H9 (cell line): Measurements from ENCODE around the gene SMAD3. TPM values are rescaled to one million over a fixed set of nuclear protein-coding genes. Genes with fewer than 3 reads are reported as not detected.

Experiments
- DNase-seq: peaks from one replicate; pipeline ENCODE4 v3.0.0-alpha.2; 2017
- H2AFZ ChIP-seq: one replicate; pipeline ENCODE4 v1.6.1; 2013; ENCODE audit warnings: mild to moderate bottlenecking, low read length, control low read depth, moderate library complexity
- H2AK5ac ChIP-seq: 2 replicates; pipeline ENCODE4 v1.6.1; 2013; ENCODE audit warnings: low read length, control low read depth, mixed read lengths; ENCODE audit not compliant: insufficient read length
- H2BK120ac ChIP-seq: one replicate; pipeline ENCODE4 v1.6.1; 2013; ENCODE audit warnings: low read depth, mild to moderate bottlenecking, low read length, control low read depth, inconsistent platforms; ENCODE audit not compliant: poor library complexity, severe bottlenecking
- H2BK12ac ChIP-seq: 2 replicates; pipeline ENCODE4 v1.6.1; 2013; ENCODE audit warnings: low read length, control low read depth, mixed read lengths, low read depth; ENCODE audit not compliant: insufficient read length
- H2BK15ac ChIP-seq: 2 replicates; pipeline ENCODE4 v1.6.1; 2013; ENCODE audit warnings: low read depth, low read length, control low read depth
- H2BK20ac ChIP-seq: one replicate; pipeline ENCODE4 v1.6.1; 2013; ENCODE audit warnings: low read depth, mild to moderate bottlenecking, low read length, control low read depth, inconsistent platforms; ENCODE audit not compliant: poor library complexity, severe bottlenecking
- H2BK5ac ChIP-seq: 2 replicates; pipeline ENCODE4 v1.6.1; 2013; ENCODE audit warnings: low read length, control low read depth, mixed read lengths; ENCODE audit not compliant: insufficient read length
- H3K14ac ChIP-seq: 2 replicates; pipeline ENCODE4 v1.6.1; 2013; ENCODE audit warnings: low read length, control low read depth; ENCODE audit not compliant: insufficient read depth
- H3K18ac ChIP-seq: 2 replicates; pipeline ENCODE4 v1.6.1; 2013; ENCODE audit warnings: low read depth, mild to moderate bottlenecking, mixed read lengths, low read length, control low read depth; ENCODE audit not compliant: insufficient read length
- H3K23ac ChIP-seq: 2 replicates; pipeline ENCODE4 v1.6.1; 2013; ENCODE audit warnings: low read length, control low read depth, mixed read lengths, low read depth; ENCODE audit not compliant: insufficient read length
- H3K23me2 ChIP-seq: 2 replicates; pipeline ENCODE4 v1.6.1; 2013; ENCODE audit warnings: low read depth, mild to moderate bottlenecking, mixed read lengths, low read length, control low read depth; ENCODE audit not compliant: insufficient read length, poor library complexity, severe bottlenecking
- H3K27ac ChIP-seq: 2 replicates; pipeline ENCODE4 v1.5.1; 2013; ENCODE audit warnings: low read length, control low read depth, mixed read lengths, low read depth; ENCODE audit not compliant: insufficient read length
- H3K27me3 ChIP-seq: 2 replicates; pipeline ENCODE4 v1.6.1; 2013; ENCODE audit warnings: low read length, control low read depth, inconsistent platforms; ENCODE audit not compliant: insufficient read depth
- H3K4ac ChIP-seq: 2 replicates; pipeline ENCODE4 v1.6.1; 2013; ENCODE audit warnings: low read depth, mild to moderate bottlenecking, control low read depth, inconsistent platforms, low read length, moderate library complexity
- H3K4me1 ChIP-seq: 2 replicates; pipeline ENCODE4 v1.6.1; 2013; ENCODE audit warnings: low read length, control low read depth, inconsistent platforms; ENCODE audit not compliant: insufficient read depth
- H3K4me2 ChIP-seq: 2 replicates; pipeline ENCODE4 v1.6.1; 2013; ENCODE audit warnings: low read length, control low read depth, mixed read lengths; ENCODE audit not compliant: insufficient read length, insufficient read depth
- H3K56ac ChIP-seq: 2 replicates; pipeline ENCODE4 v1.6.1; 2013; ENCODE audit warnings: low read depth, mild to moderate bottlenecking, mixed read lengths, low read length, control low read depth; ENCODE audit not compliant: insufficient read length
- H3K79me1 ChIP-seq: 2 replicates; pipeline ENCODE4 v1.6.1; 2013; ENCODE audit warnings: low read depth, mild to moderate bottlenecking, moderate library complexity, low read length, control low read depth, inconsistent platforms; ENCODE audit not compliant: insufficient read depth, poor library complexity, severe bottlenecking
- H3K79me2 ChIP-seq: 2 replicates; pipeline ENCODE4 v1.6.1; 2013; ENCODE audit warnings: low read length, control low read depth, inconsistent platforms; ENCODE audit not compliant: insufficient read depth
- H3K9ac ChIP-seq: 2 replicates; pipeline ENCODE4 v1.6.1; 2013; ENCODE audit warnings: low read length, control low read depth, mixed read lengths; ENCODE audit not compliant: insufficient read length; ENCODE audit errors: extremely low read depth
- H3K9me3 ChIP-seq: one replicate; pipeline ENCODE4 v1.6.1; 2013; ENCODE audit warnings: low read depth, low read length, inconsistent platforms; ENCODE audit not compliant: control insufficient read depth
- H3T11ph ChIP-seq: one replicate; pipeline ENCODE4 v1.6.1; 2013; ENCODE audit warnings: mild to moderate bottlenecking, low read length, control low read depth, inconsistent platforms
- H4K20me1 ChIP-seq: one replicate; pipeline ENCODE4 v1.6.1; 2013; ENCODE audit not compliant: control insufficient read depth, insufficient read length, insufficient read depth
- H4K5ac ChIP-seq: 2 replicates; pipeline ENCODE4 v1.6.1; 2013; ENCODE audit warnings: low read depth, mild to moderate bottlenecking, mixed read lengths, low read length, control low read depth; ENCODE audit not compliant: insufficient read length
- H4K8ac ChIP-seq: replicated peaks from 2 replicates; pipeline ENCODE4 v1.6.1; 2013; ENCODE audit warnings: low read length, control low read depth, mixed read lengths, low read depth; ENCODE audit not compliant: insufficient read length
- H4K91ac ChIP-seq: 2 replicates; pipeline ENCODE4 v1.6.1; 2013; ENCODE audit warnings: low read depth, mild to moderate bottlenecking, moderate library complexity, mixed read lengths, low read length, control low read depth; ENCODE audit not compliant: insufficient read length
- H3K27ac Mint-ChIP-seq, 3 experiments: 2 replicates in 2 of 3; 3 replicates in 1 of 3; pipeline ENCODE4 v1.8.0; 2020 to 2021; ENCODE audit warnings: mixed read lengths in 3 of 3, mild to moderate bottlenecking in 1 of 3, moderate library complexity in 1 of 3
- H3K27me3 Mint-ChIP-seq: 2 replicates; pipeline ENCODE4 v1.8.0; 2021; ENCODE audit warnings: low read depth, mild to moderate bottlenecking, moderate library complexity, mixed read lengths
- H3K36me3 Mint-ChIP-seq, 3 experiments: 2 replicates in 2 of 3; 3 replicates in 1 of 3; pipeline ENCODE4 v1.8.0; 2020 to 2021; ENCODE audit warnings: low read depth in 3 of 3, mixed read lengths in 3 of 3; ENCODE audit not compliant: insufficient read depth in 1 of 3
- H3K4me1 Mint-ChIP-seq, 2 experiments: 2 replicates each; pipeline ENCODE4 v1.8.0; 2020; ENCODE audit warnings: mixed read lengths in 2 of 2
- H3K4me3 Mint-ChIP-seq, 2 experiments: 2 replicates in 1 of 2; 3 replicates in 1 of 2; pipeline ENCODE4 v1.8.0; 2020 to 2021; ENCODE audit warnings: mild to moderate bottlenecking in 2 of 2, mixed read lengths in 2 of 2, moderate library complexity in 1 of 2
- H3K9me3 Mint-ChIP-seq, 2 experiments: 2 replicates in 1 of 2; 3 replicates in 1 of 2; pipeline ENCODE4 v1.8.0; 2020; ENCODE audit warnings: mild to moderate bottlenecking in 2 of 2, mixed read lengths in 2 of 2, moderate library complexity in 1 of 2
- CTCF ChIP-seq: fragments of 200-600 bp; sonication (generic); conservative IDR thresholded peaks from 3 replicates; pipeline ENCODE4 v1.8.0; 2021; ENCODE audit warnings: antibody characterized with exemption, mild to moderate bottlenecking
- WGBS: extraction: QIAGEN DNeasy Blood & Tissue Kit; methylation state at CpG from one replicate; pipeline ENCODE4 v1.1.7; 2013; ENCODE audit warnings: missing lambda C conversion rate, low lambda C conversion rate, mixed read lengths; ENCODE audit not compliant: insufficient read length; ENCODE audit errors: extremely low coverage; 5-methylcytosine and 5-hydroxymethylcytosine counted together
- total RNA-seq: library from RNA; stranded (reverse); gene quantifications from 2 replicates; pipeline ENCODE4 v1.2.1, GENCODE V29; 2021

SMAD3 gene
- total RNA-seq, 1 experiment from 2014 or later: 26.7 TPM

DNA sequence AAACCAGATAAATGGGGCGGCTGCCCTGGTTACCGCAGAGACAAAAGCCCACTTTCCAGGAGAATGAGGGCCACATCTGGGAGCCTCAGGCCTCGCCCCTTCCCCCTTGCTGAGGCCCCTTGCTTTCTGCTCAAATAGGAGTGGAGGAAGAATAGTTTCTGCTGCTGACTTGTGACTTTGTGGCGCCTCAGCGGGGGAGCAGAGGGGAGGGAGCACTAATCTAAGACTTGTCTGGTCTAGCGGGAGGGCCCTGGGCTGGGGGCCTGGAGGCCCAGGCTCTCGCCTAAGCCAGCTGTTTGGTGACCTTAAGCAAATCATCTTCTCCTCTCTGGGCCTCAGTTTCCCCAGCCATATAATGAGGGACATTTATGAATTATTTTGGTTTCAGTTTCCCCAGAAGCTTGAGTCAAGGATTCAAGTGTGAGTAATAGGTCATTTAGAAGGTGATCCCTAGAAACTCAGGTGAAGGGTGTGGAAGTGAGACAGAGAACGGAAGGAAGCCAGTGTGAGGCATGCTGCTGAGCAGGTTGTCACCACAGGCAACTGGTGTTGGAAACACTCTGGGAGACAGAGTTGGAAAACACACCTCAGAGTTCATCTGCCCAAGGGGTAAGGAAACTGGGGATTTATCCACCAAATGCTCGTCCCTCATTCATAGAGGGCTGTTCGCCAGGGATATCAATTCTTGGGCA lies 25.9 kb upstream of the SMAD3 start:
- Histone ChIP-seq H3K4ac (no peak overlapping the region), H3K79me1 (no peaks in the 10 kb centered on the region), H3K9me3 (no peaks in the 10 kb centered on the region), H3K23me2 (no peaks in the 10 kb centered on the region), H2BK15ac (no peak overlapping the region), H3K9ac (no peak overlapping the region), H2BK20ac (no peak overlapping the region), H2BK5ac (no peak overlapping the region), H3K56ac (no peak overlapping the region), H2BK12ac (no peak overlapping the region), H3K79me2 (no peaks in the 10 kb centered on the region), H4K20me1 (no peaks in the 10 kb centered on the region), H4K91ac (no peak overlapping the region), H4K8ac (no peak overlapping the region), H3K14ac (no peak overlapping the region), H3K27me3 (no peaks in the 10 kb centered on the region), H3K18ac (no peak overlapping the region), H3K4me1 (peaks cover 6% of the 10 kb centered on the region; the same call in 1 of the 2 replicates), H3K27ac (no peak overlapping the region), H4K5ac (no peak overlapping the region), H3T11ph (no peak overlapping the region), H3K23ac (no peak overlapping the region), H2BK120ac (no peak overlapping the region), H2AFZ (no peak overlapping the region), H2AK5ac (no peak overlapping the region), H3K4me2 (no peak overlapping the region)
- H3K27ac Mint-ChIP-seq: peak overlapping the region in 2 of 3 experiments; percentile 20 to 80; a peak in 4 of 7 replicates
- WGBS: no CpG with 5 or more reads among the region's 10 CpGs
- no peak overlapping the region for H3K4me3 Mint-ChIP-seq
- no peaks in the 10 kb centered on the region for H3K36me3 Mint-ChIP-seq
- H3K27me3 Mint-ChIP-seq: peaks cover 8% of the 10 kb centered on the region
- no peaks in the 10 kb centered on the region for H3K9me3 Mint-ChIP-seq
- peak; percentile 71 for DNase-seq
- TF ChIP-seq CTCF: no peak
- H3K4me1 Mint-ChIP-seq: peaks cover 25 to 33% of the 10 kb centered on the region in 2 experiments
